Fibroblast of skin of left biceps (primary cell): ENCODE results near the gene SPRR3.

ENCODE experiments used
- DNase-seq, 2 experiments: peaks; one replicate each; pipeline ENCODE4 v3.0.0-alpha.2; 2013; ENCODE audit warnings: low read depth in 2 of 2

SPRR3 gene, protein sequence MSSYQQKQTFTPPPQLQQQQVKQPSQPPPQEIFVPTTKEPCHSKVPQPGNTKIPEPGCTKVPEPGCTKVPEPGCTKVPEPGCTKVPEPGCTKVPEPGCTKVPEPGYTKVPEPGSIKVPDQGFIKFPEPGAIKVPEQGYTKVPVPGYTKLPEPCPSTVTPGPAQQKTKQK

DNA sequence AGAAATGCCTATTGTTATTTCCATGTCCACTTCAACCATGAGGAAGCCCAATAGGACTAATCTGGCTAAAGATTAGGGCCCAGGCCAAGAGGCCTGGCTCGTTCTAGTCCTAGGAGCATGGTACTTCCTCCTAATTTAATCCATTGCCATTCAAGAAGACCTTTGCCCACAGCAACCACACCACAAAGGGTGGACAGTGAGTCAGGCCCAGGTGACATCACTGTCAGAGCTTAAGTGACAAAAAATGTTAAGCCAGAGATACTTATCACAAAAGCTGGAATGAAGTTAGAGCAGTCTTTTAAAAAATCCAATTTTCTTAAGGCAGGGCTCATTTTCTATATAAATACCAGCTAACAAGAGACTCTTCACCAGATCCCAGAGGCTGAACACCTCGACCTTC lies at the start of gene SPRR3:
Gene SPRR3 (plus strand): TSS at position 368 of the 400 bp plus-strand sequence. CDS start 1,272 bp downstream, outside the sequence.
- no peak for DNase-seq

DNA sequence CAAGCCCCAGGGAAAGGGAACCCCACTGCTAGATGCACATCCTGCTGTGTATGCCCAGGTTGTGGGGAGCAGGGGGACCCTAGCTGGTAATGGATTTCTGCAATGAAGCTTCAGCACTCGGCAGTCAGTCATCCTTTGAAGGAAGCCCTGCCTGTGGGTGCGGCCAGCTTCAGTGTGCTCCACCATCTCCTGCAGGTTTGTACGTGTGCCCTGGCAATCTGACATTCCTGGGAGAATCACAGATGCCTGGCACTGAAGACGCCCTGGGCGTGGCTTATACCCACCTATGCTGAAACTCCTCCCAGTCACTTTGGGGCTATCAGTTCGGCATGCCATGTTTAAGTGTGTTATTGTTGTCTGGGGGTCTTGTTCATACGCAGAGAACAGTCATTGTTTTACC lies 47.8 kb upstream of the SPRR3 start:
- no peak for DNase-seq

DNA sequence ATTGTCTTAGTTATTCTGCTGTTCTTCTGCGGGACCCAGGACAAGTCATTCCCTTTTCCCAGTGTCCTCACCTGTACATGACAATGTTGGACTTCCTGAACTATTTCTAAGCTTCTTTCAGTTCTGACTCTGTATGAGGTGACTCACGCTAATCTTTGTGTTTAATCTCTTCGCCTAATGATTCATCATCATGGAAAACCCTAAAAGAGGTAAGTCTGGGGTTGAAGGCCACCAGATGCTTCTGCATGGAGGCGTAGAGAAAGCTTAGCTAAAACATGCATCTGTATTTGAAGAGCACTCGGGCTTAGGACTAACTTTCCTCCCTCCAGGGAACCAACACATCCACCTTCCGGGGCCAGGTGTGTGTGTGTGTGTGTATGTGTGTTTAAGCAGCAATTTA lies 47.1 kb upstream of the SPRR3 start:
- DNase-seq, result no peak

DNA sequence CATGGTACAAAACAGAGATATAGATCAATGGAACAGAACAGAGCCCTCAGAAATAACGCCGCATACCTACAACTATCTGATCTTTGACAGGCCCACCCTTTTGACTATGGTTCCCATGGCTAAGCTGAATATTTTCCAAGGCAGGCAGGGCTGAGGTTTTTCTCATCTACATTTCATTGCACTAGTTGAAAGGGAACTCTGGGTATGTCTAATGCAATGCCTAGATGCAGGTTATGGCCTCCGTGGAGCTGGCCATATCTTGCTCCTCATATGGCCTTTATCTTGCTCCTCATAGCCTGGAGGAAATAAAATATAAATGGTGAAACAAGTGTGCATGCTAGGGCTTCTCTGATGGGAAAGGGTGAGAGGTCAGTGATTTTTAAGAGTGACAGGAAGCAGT lies 44.0 kb upstream of the SPRR3 start:
- DNase-seq, result no peak

DNA sequence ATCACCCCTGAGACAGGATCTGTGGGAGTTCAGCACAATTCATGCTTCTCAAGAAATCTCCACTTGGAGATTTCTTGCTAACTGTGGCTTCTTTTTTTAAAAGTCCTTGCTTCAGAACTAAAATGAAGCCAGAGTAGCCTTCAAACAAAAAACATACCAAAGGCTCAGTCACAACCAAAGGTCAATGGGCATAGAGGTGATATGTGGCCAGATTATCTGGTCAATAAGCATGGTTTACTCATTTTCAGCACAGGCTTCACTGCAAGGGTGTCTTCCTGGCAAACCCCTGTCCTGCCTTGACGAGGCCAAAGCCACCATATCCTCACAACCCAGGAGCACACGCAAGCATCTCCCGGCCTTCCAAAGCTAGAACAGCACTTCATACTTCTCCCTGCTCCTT lies 42.3 kb upstream of the SPRR3 start:
- DNase-seq, result no peak

DNA sequence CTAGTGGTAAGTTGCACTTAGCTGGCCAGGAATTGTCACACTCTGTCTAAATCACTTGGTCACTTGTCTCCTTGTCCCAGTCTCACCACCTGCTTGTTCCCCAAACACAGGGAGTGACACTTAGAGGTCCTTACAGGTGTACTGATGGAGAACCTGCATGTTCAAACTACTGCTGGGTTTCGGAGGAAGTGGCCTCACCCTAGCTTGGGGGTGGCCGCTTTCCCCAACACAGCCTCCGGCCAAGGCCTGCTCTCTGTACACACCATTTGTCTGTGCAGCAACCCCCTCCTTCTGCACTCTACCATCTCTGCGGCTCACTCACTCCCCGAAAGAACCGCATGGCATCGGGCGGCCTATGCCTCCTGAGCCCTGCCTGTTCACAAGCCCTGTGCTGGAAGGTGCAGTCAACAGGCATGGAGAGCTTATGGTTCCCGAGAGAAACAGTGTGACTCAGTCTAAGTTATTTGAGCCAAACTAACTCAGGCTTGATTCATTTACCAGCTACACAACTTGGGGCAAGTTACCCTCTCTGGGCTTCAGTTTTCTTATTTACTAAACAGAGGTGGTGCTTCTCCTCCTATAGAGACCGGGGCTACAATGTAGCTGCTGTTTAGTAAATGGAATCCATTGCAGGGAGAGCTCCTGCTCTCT lies 41.6 kb upstream of the SPRR3 start:
- DNase-seq, result no peak

DNA sequence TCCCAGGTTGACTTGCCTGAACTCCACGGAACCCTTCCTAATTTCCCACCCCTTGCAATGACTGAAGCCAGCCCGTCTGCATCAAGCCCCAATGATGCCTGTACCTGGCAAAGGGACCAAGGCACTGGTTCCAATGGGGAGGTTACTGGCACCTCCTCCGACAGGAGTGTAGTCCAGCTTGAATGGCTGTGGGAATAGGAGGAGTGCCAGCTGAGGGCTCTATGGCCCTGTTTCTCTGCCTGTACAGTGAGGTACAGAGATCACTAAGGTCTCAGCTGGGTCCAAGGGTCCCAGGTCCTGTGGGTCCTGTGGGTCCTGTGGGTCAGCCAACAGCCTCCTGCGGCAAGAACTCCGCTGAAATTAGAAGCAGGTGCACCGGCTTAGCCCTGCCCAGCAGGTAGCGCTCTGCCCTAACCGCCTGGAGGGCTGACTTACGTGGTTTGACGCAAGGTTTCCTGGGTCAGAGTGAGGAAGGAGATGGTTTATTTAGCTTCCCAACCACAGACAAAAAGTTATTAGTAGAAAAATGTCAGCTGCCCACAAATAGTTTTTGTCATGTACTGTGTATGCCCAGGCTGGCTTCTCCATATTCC lies 41.0 kb upstream of the SPRR3 start:
- DNase-seq, result no peak

DNA sequence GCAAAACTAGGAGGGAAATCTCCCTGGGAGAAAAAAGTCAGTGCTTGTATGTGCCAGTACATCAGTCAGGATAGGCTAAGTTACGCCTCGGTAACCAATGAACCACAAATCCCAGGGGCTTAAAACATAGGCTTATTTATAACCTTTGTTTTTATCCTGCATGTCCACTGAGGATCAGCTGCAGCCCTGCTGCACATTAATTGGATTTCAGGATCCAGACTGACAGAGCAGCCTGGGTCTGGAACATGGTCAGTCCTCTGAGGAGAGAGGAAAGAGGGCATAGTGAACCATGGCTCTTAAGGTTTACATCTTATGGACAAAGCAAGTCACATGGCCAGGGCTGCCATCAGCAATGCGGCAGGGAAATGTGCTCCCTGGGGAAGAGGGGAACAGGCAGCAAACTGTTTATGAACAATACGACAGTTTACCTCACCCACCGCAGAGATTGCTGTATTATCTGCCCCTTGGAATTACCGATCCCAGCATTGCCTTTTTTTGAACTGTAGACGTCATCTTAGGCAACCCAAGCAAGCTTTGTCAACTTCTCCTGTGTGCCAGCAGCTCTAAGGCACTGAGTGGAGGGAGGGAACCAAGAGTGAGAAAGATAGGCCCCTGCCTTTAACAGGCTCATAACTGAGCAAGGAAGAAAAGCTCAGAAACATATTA lies 40.2 kb upstream of the SPRR3 start:
- no peak for DNase-seq

DNA sequence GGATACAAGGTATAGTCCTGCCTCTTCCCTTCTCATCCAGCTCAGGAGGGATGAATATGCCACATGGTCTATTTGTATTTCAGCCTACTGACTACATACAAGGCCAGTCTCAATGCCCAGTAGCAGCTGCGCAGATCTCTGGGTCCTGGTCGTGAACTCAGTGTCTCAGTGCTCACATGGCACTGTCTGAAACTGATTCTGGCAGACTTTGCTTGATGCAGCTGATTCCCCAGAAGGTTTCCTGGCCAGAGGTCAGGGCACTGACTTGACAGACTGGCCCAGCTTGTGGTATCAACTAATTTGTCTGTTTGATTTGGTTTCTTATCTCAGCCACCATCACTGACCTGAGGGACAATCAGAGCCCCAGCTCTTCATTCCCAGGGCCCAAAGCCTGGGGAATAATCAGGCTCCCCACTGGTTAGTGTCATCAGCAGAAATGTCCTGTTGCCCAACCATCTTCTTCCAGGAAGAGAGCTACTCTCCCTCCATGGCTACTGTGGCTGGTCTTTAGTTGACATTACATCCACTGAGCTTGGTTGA lies 38.6 kb upstream of the SPRR3 start:
- DNase-seq, result no peak

DNA sequence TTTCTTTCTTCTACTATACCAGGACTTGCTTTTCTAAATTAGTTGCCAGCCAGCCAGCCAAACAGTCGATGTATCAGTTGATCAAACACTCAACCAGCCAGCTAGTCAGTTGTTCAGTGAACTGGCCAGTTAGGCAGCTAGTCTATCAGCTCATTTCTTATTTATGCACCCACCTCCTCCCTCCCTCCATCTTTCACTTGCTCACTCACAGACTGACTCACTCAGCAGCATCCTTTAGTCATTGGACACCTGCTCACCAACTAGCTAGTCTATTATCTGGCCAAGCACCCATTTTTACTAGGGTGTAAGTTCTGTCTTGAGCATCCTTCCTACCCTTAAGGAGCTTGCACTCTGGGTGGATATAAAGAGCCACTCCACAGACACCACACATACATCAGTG lies 37.0 kb upstream of the SPRR3 start:
- no peak for DNase-seq

DNA sequence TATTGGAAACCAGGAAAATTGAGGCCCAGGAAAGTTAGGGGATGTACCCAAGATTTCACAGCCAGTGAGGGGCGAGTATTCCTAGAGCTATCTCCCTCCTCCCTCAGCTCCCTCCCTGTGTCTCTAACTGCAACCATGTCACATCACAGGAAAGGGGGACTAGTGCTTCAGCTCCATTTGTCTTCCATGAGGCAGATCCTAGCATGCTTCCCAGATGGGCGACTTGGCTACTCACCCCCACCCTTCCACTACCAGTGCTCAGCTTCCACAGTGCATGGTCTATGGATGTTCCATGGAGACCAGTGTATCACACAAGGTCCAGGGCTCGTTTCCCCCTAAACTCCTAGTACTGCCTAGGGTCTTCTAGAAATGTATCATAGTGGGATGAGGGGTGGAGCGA lies 35.7 kb upstream of the SPRR3 start:
- DNase-seq, result no peak

DNA sequence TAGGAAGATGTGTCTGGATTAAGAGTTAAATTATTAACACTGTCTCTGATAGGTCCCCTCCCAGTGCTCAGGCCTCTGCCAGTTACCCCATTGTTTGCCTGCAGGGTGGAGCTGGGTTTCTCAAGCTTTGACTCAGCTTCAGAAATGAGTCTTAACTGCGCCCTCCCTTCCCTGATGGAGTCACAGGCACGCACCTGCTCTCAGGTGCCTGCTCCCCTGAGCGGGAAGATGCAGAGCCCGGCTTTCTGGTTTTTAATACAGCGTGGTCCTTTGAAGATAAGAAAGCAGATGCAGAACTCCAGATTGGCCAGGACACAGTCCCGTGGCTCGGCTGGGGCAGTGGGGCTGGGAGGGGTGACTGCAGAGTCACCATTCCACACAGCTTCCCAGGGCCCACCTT lies 34.3 kb upstream of the SPRR3 start:
- DNase-seq, result no peak

DNA sequence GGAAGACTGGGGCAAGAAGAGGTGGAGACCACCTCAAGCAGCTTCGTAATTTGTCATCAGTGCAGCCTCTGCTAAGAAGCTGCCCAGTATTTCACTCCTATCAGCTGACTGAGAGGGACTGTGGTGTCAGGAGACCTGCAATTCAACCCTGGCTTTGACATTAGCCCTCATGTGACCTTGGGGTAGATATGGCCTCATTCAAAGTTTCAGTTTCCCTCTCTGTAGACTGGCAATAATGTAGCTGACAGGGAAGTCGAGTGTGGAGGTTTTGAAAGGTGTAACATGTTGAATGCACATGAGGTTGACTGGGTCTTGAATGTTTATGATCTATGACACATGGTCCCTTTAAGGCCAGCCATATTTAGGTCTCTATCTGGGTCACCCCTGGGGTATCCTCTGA lies 33.3 kb upstream of the SPRR3 start:
- DNase-seq, result no peak

DNA sequence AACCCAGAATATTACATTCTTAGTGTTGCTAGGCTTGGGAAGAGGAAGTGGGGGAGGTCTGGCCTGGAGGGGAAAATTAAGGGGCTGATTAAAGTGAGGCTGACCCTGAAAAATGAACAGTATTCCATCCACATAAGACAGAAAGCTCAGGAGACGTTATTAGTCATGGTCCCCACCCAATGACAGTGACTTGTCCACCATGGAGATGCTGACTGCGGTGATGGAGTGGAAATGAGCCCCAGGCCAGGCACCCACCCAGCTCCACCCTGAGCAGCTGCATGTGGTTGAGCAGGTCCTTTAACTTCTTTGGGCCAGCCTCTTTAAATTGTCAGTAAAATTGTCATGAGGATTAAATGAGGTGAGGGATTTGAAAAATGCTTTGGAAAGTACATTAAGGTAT lies 32.5 kb upstream of the SPRR3 start:
- no peak for DNase-seq

DNA sequence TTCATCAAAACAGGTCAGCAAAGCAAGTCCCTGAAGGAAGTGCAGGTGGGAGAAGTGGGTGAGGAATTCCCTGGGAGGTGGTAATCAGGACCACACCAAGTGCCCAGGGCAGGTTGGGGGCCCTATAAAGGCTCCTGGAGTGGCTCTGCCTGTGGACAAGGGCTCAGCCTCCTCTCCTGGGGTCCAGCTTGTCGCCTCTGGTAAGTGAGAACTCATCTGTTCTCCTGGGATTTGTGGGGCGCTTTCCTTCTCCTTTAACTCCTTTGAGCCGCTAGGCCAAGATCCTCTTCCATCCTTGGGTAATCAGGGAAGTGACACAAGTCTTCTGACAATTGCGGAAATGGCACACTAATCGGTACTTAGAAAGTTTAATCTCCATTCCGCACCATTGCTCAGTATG lies 31.1 kb upstream of the SPRR3 start, which contains the start of gene SPRR4:
Gene SPRR4 (plus strand): TSS at position 154 of the 400 bp plus-strand sequence. CDS start 1,243 bp downstream, outside the sequence.
- DNase-seq, result no peak

DNA sequence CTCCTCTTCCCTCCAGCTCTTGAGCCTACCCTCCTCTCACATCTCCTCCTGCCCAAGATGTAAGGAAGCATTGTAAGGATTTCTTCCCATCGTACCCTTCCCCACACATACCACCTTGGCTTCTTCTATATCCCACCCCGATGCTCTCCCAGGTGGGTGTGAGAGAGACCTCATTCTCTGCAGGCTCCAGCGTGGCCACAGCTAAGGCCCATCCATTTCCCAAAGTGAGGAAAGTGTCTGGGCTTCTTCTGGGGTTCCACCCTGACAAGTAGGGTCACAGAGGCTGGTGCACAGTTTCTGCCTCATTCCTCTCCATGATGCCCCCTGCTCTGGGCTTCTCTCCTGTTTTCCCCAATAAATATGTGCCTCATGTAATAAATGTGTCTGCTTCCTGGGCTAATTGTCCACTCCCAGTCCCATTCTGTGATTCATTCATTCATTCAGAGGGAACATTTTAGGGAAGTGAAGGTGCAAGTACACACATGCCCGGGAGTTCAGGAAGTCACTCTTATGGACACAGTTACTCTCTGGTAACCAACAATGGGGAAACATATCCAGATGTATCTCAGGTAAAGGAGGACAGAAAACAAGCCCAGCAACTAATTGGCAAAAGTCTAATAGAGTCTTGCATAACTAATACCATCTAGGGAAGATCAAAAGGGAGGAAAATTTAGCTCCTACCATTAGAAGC lies 29.2 kb upstream of the SPRR3 start:
- no peak for DNase-seq

DNA sequence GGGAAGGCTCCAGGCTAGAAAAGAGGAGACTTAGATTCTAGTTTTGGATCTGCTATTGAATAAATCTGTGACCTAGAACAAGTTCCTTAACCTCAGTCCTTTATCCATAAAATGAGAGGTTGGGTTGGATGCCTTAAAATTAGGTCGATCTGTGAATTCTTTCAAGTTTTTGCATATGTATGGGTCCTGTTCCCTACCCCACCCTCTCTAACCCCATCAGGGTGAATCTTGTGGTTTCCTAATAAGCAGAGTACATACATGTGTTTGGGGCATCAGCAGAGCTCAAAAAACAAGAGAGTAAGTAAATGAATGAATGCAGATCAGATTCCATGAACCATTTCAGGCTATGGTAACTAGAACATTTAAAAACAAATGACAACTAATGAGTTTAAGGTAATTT lies 24.9 kb upstream of the SPRR3 start:
- DNase-seq, result no peak

DNA sequence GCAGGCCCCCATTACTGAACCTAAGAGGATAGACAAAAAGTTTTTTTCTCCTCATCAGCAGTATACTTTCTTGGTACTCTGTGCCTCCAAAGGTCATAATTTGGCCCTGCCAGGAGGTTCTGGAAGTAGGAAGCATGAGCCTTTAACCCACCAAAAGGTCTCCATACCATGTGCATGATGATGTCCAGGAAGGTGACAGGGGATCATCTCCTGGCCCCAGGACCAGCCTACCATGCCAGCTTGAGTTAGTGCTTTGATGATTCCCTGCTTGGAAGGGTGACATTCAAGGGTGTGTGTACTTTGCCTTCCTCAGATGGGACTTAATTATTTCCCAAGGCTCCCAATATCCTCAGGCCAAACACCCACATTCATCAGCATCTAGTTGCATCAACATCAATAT lies 23.9 kb upstream of the SPRR3 start:
- no peak for DNase-seq

DNA sequence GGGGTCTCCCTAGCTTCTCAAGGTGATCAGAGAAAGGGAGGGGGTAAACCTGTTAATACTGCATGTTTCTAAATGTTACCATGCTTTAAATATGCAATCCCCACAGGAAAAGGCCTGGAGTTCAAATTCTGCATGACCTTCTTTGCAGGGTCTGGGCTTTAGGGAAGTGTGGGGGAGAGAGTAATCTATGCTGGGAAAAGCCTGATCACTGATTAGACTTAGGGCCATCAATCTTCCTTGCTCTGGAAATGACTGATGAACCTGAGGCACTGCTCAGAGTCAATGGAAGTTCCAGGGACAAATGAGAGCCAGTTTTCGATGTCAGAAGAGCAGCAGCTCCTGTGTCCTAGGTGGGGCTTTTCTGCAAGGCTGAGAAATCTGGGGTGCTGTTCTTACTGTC lies 20.9 kb upstream of the SPRR3 start:
- no peak for DNase-seq

DNA sequence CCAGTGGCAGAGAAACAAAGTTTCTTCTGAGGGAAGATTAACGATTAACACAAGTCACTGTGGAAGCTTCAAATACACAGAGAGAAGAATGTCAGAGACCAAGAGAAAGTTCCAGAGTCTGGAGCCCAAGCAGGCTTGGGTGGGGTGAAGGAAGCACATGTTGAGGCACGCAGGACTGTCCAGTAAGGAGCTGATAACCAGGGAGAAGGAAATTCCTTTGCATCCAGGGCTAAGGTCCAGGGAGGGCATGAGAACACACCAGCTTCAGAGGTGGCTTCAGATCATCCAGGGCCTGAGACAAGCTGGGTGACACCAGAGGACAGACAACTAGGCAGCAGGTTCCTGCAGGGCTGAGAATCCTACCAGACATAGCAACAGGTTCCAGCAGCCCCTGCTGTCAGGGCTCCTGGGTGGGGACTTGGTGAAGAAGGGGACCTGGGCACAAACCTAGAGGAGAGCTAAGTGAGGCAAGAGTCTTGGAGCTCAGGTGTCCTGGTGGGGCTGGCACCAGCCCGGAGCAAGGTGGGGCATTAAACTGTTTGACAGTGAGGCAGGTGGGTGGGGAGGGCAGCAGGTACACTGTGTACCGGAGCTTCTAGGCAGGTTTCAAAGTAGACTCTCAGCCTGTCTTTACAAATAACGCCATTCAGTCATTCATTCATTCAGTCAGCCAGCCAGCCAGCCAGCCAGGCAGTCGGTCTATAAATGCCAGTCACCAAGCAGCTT lies 20.2 kb upstream of the SPRR3 start:
- no peak for DNase-seq

DNA sequence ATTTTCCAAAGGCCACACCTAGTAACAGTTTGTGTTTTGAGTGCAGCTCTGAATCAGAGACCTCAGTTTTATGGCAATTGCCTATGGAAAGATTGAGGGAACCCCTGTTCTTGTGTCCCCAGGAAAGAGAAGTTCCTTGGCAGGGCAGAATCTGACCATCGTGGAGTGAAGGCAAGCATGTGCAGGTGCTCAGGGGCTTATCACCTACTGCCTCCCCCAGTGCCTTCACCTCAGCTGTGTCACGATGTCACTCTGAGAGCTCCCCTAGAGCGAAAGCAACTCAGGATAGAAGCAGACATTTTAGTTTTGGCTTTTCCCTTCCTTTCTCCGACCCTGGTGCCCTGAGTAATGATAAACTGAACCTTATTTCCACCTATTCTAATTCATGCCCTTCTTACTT lies 19.5 kb upstream of the SPRR3 start:
- no peak for DNase-seq
